Measurements from ENCODE around the gene PPP6R1.
"Not testable (repeated sequence)": the region's sequence is repeated elsewhere in the genome, so short reads cannot be mapped to it uniquely, and the experiment has no call there.

The PPP6R1 gene

DNA sequence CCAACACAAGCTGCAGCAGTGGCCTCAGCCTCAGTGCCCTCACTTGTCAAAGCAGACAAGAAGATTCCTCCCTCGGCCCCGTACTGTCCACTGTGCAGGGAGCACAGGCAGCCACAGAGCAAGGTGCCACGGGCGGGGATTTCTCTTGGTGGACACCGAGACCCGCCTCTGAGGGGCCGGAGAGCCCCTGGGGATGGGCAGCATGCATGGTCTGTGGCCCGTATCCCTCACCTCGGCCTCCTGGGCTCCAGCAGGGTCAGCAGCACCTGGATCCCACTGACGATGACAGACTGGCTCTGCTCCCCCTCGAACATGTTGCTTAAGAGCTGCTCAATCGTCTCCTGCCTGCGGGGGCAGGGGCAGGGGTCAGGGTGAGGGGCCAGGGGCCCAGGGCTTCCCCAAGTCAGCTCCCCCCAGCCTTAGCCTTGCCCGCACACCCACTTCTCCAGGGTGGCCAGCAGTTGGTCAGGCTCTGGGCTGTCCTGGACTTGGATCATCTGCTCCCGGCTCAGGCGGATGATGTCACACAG, 16.8 kb downstream of the PPP6R1 start:
- DNase-seq: no peak

- DNase-seq: no peak
These were observed 17.5 kb downstream of the PPP6R1 start for GRCh38 chr19:55241143-55241934.

- no peak for DNase-seq
These were observed 18.1 kb downstream of the PPP6R1 start for GRCh38 chr19:55240713-55241020.

- DNase-seq: no peak
These were observed 19.8 kb downstream of the PPP6R1 start for GRCh38 chr19:55239004-55239403.

GRCh38 chr19:55238030-55238429, 20.8 kb downstream of the PPP6R1 start:
- DNase-seq: no peak

- DNase-seq: no peak
These were observed 25.8 kb downstream of the PPP6R1 start for GRCh38 chr19:55232986-55233385.

- no peak for DNase-seq
These were observed 26.6 kb downstream of the PPP6R1 start for GRCh38 chr19:55232286-55232602.

DNA sequence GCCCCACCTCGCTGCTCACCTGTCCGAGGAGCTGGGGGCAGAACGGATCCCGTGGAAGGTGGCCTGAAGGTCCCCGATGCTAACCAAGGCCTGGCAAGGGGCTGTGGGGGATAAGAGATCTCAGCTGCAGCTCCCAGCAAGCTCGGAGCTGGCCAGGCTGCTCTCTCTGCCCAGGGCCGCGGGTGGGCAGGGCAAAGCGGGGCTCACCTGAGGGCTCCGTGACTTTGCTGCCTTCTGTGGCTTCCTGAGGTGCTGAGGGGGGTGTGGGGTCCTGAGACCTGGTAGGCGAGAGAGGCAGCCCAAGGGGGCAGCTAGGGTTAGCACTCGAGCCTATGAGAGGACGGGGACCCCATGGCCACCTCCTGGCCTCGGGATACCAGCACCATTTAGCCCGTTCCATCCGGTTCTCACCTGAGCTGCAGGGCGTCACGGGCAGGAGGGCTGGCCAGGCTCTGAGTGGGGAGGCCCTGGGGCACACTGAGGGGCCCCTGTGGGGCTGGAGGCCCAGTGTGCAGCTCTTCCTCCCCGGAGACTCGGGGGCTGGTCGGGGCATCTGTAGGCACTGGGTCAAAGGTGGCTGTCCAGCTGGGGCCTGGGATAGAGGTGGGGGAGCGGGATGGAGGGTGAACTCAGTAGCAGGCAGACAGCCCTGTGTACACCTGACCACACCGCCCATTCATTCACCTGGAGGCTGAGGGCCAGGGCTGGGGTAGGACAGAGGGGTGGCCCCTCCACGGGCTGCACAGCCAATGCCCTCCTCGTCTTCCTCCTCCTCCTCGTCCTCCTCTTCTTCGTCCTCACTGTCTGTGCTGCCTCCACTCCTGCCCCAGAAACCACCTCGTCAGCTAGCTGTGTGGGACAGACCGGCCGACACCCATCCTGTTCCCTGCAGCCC, 27.2 kb downstream of the PPP6R1 start:
- no peak for DNase-seq

GRCh38 chr19:55230780-55231179, 28.0 kb downstream of the PPP6R1 start:
- DNase-seq: no peak

GRCh38 chr19:55230329-55230728, 28.5 kb downstream of the PPP6R1 start:
- no peak for DNase-seq

- DNase-seq: no peak
These were observed 29.0 kb downstream of the PPP6R1 start for GRCh38 chr19:55229789-55230182.

DNA sequence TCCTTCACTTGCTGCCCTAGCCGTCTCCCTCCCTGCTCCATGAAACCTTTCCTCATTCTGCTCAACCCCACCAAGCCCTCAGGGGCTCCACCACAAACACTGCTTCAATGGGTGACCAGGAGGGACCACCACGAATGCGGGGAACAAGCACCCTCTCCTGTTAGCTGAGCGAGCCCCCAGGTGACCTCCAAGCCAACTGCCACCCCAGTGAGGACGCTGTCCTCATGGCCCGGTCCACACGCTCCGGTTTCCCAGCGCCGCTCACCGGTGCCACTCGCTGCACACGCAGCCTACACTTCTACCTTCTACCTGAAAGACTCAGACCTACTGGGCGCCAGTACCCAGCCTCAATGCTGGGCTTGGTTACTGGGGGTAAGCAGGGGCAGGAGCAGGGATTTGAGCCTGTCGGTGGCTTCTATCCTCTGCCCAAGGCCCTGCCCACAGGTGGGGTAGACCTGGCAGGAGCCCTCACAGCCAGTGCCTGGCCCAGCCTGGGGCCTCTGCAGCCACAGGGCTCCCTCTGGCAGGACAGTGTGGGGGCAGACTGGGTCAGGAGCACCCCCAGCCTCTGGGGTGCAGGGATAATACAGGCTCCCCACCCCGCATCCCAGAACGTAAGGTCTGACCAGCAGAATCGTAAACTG, 29.6 kb downstream of the PPP6R1 start:
- DNase-seq: no peak

DNA sequence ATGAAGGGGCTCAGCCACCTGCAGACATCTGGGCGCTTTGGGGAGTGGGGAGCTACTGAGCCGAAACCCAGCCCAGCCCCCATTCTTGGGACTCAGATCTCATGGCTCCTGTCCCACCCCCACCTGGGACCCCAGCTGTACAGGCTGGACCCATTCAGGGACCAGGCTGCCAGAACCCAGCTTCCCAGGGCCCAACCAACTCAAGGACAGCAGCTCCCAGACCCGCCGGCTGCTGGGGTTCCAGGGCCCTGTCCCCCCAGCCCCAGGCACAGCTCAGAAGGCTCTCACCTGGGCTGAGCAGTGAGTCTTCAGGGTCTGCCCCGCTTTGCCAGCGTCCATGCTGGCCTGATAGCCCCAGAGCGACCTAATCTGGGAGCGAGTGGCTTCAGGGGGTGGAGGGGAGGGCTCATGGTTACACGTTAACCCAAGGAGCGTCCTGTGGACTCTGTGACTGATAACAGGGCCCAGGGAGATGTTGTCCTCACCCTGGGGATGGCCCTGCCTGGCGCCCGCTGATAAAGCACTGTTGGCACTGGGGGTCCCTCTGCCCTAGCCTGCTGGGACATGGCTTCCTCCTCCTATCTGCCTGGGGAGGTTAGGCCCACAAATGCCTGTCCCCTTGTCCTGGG, 30.3 kb downstream of the PPP6R1 start, which contains the start of gene TMEM86B:
TMEM86B (minus strand) TSS at position 361 of the 629 bp plus-strand sequence; CDS start at position 339, 22 bp downstream.
- DNase-seq: no peak

GRCh38 chr19:55228015-55228391, 30.8 kb downstream of the PPP6R1 start:
- no peak for DNase-seq

DNA sequence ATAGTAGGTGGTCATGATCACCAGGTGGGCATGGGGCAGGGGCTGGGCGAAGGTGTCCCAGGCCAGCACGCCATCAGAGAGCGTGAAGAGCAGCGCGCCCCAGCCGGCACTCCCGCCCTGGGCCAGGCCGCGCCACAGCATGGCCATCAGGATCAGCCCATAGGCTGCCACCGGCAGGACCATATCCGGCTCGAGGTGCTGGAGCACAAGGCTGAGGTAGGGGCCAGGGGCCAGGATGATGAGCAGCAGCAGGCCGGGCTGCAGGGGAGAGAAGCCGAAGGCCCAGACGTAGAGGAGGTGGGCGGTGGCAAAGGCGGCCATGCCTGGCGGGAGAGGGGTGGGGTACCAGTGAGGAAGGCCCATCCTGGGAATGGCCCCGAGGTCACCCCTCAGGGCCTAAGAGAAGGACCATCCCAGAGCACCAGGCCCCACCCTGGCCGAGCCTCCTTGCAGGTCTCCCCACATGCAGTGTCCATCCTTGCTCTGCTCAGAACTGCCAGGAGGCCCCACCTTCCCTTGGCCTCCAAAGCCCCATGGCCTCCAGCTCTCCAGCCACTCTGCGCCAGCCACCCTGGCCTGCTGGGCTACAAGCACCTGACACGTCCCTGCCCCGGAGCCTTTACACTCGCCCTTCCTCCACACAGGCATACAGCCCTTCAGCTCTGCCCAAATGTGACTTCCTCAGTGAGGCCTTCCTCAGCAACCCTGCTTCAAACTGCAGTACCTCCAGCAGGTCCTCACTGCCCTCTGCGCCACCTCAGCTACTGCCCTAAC, 31.4 kb downstream of the PPP6R1 start:
- no peak for DNase-seq

DNA sequence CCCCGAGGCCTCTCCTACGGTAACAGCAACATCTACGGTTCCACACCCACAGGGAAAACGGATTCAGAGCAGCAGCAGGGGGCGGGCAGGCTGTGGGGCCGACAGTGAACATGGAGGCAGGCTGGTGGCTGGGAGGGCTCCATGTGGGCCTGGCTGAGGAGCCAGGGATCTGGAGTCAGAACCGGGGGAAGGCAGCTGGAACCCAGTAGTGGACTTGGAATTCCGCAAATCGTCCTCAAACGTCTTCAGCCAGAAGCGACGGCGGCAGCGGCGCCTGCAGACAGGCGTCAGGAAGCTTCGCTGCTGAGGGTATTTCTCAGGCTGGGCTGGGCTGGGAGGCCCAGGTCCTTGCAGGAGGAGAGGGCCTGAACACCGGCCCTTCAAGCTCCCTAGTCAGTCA, 32.0 kb downstream of the PPP6R1 start:
- DNase-seq: no peak

- DNase-seq: no peak
These were observed 32.5 kb downstream of the PPP6R1 start for GRCh38 chr19:55226273-55226672.

- no peak for DNase-seq
These were observed 33.3 kb downstream of the PPP6R1 start for GRCh38 chr19:55225415-55225958.

DNA sequence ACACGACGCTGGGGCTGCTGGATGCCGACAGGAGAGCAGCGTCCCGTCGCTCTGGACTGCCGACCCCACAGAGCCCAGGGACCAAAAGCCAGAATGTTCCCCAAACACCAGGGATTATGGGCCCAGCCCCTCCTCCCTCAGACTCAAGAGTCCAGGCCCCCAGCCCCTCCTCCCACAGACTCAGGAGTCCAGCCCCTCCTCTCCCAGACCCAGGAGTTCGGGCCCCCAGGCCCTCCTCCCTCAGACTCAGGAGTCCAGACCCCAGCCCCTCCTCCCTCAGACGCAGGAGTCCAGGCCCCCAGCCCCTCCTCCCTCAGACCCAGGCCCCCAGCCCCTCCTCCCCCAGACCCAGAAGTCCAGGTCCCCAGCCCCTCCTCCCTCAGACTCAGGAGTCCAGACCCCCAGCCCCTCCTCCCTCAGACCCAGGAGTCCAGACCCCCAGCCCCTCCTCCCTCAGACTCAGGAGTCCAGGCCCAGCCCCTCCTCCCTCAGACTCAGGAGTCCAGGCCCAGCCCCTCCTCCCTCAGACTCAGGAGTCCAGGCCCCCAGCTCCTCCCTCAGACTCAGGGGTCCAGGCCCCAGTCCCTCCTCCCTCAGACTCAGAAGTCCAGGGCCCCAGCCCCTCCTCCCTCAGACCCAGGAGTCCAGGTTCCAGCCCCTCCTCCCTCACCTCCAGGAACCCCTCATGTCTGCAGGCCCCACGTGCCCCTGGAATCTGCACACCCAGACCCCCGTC, 34.0 kb downstream of the PPP6R1 start:
- not testable (repeated sequence) for DNase-seq

DNA sequence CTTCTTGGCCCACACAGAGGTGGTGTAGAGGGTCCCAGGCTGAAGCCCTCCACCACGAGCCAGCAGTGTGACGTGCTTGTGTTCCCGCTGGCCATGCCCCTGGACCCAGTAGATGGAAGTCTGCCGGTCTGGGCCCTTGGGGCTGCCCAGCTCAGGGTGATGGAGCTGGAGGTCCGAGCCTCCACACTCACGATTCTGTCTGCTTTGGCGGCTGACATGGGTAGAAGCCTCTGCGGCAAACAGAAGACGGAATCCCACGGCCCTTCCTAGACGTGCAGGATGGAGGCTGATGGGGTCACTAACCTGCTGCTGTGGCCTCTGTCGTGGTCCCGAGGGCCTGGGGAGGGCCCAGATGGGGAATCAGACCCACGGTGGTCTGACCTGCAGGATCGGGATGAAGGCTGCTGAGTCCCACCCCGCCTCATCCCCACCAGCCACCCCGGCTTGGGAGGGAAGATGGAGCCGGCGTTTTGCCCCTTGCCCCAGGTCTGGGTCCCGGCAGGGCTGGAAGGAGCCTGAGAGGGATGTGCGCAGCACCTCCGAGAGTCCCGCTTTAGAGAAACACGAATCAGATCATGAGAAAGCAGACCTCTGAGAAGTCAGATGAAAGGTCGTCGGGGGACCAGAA, 34.7 kb downstream of the PPP6R1 start:
- DNase-seq: no peak
